ENCODE measurements around the gene STX8. TPM values are rescaled to one million over a fixed set of nuclear protein-coding genes. Genes with fewer than 3 reads are reported as not detected.

Gene STX8
- total RNA-seq, 1 donor from 2014 or later: 61.0 TPM

DNA sequence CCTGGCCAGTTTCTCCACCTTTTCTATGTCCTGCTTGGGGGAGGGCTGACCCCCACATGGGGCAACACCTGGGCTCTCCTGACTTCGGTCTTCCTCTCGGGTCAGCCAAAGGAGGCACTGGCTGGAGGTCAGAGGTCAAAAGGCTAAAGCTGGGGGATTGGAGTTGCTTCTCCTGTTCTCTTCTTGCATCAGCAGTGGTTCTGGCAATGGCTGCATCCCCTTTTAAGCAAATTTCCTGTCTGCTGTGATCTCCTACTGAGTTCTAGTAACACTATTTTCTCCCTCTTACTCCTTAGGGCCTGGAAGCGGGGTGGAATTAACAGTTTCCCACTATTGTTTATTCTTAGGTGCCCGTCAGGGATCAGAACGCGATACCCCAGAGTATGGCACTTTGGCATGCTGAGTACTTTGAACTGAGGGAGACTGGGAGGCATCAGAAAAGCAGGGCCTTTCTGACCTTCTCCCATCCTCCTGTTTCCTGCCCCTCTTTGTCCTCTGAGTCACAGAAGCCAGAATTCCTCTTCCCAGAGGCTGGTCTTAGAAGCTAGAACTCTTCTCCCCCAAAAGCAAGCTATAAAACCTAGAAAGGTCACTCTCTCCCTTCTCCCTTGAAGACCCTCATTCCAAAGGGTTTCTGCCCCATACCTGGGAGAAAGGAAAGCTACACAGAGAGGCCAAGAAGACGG is 268.2 kb downstream of the STX8 start:
- Mint-ChIP-seq H3K27me3 (ENCODE audit: unreplicated experiment) (no peaks in the 10 kb centered on the region), H3K27ac (ENCODE audit: unreplicated experiment) (no peak overlapping the region), H3K4me1 (ENCODE audit: low read depth, unreplicated experiment) (peaks cover 9% of the 10 kb centered on the region), H3K4me3 (ENCODE audit: unreplicated experiment) (no peak overlapping the region), H3K9me3 (ENCODE audit: unreplicated experiment) (peaks cover 2% of the 10 kb centered on the region), H3K36me3 (ENCODE audit: unreplicated experiment) (no peaks in the 10 kb centered on the region)
- DNase-seq: no peak
- TF ChIP-seq, protein P1, sequence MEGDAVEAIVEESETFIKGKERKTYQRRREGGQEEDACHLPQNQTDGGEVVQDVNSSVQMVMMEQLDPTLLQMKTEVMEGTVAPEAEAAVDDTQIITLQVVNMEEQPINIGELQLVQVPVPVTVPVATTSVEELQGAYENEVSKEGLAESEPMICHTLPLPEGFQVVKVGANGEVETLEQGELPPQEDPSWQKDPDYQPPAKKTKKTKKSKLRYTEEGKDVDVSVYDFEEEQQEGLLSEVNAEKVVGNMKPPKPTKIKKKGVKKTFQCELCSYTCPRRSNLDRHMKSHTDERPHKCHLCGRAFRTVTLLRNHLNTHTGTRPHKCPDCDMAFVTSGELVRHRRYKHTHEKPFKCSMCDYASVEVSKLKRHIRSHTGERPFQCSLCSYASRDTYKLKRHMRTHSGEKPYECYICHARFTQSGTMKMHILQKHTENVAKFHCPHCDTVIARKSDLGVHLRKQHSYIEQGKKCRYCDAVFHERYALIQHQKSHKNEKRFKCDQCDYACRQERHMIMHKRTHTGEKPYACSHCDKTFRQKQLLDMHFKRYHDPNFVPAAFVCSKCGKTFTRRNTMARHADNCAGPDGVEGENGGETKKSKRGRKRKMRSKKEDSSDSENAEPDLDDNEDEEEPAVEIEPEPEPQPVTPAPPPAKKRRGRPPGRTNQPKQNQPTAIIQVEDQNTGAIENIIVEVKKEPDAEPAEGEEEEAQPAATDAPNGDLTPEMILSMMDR (IDR thresholded peaks at IDR 0.05; ENCODE audit: partially characterized antibody, unreplicated experiment): no peak

DNA sequence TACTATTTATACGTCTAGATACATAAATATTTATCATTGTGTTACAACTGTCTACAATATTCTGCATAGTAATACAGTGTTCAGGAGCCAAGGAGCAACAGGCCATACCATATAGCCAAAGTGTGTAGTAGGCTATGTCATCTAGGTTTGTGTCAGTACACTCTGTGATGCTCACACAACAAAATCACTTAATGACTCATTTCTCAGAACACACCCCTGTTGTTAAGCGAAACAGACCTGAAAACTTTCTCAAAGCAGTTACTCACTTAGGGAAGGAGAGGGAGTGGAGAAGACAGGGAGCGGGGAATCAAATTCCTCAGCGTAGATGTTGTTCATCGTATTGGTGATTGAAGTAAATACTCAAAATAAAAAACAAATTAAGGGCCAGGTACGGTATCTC is 269.5 kb downstream of the STX8 start:
- DNase-seq: no peak
- H3K9me3 Mint-ChIP-seq (ENCODE audit: unreplicated experiment): peaks cover 2% of the 10 kb centered on the region
- TF ChIP-seq, protein P1 (IDR thresholded peaks at IDR 0.05; ENCODE audit: partially characterized antibody, unreplicated experiment): no peak
- no peaks in the 10 kb centered on the region for H3K36me3 Mint-ChIP-seq (ENCODE audit: unreplicated experiment)
- peaks cover 9% of the 10 kb centered on the region for H3K4me1 Mint-ChIP-seq (ENCODE audit: low read depth, unreplicated experiment)
- no peak overlapping the region for H3K27ac Mint-ChIP-seq (ENCODE audit: unreplicated experiment)
- no peak overlapping the region for H3K4me3 Mint-ChIP-seq (ENCODE audit: unreplicated experiment)
- H3K27me3 Mint-ChIP-seq (ENCODE audit: unreplicated experiment): no peaks in the 10 kb centered on the region

DNA sequence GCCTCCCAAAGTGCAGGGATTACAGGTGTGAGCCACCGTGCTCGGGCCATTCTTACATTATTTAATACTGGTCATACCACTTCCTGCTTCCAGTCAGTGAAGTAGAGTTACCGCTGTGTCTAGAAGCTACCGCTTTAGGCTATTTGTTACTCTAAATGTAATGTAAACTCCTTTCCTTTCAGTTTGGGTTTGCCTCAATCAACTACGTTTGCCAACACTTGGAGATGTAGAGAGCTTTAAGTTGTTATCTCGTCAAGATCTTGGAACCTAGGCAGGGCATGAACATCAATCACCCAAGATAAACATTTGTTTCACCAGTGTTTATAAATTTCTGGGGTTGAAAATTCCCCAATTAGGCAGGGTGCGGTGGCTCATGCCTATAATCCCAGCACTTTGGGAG is 275.9 kb downstream of the STX8 start:
- Mint-ChIP-seq H3K9me3 (ENCODE audit: unreplicated experiment) (peaks cover 2% of the 10 kb centered on the region), H3K36me3 (ENCODE audit: unreplicated experiment) (no peaks in the 10 kb centered on the region), H3K27ac (ENCODE audit: unreplicated experiment) (no peak overlapping the region), H3K4me3 (ENCODE audit: unreplicated experiment) (no peak overlapping the region), H3K27me3 (ENCODE audit: unreplicated experiment) (peaks cover 2% of the 10 kb centered on the region), H3K4me1 (ENCODE audit: low read depth, unreplicated experiment) (no peaks in the 10 kb centered on the region)
- no peak for DNase-seq
- TF ChIP-seq, protein P1 (IDR thresholded peaks at IDR 0.05; ENCODE audit: partially characterized antibody, unreplicated experiment): no peak

DNA sequence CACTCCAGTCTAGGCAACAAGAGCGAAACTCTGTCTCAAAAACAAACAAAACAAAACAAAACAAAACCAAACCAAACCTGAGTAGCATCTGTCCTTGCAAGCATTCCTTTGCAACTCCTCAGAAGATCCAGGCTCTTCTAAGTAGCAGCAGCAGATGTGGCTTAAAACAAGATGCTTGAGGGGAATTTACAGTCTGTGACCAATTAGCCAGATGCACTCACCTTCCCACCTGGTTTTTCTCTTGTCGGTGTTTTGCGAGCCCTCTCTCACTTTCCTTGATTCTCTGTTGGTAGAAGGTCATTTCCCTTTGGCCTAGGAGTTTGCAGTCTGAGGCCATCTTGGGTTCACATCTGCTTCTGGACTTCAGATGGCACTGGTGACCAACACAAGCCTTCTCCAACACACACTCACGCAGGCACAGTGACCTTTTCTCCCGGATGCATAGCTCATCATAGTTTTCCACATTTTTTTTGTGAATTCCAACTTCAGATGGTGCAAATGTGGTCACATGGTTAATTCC is 276.8 kb downstream of the STX8 start:
- Mint-ChIP-seq H3K4me1 (ENCODE audit: low read depth, unreplicated experiment) (no peaks in the 10 kb centered on the region), H3K36me3 (ENCODE audit: unreplicated experiment) (no peaks in the 10 kb centered on the region), H3K27ac (ENCODE audit: unreplicated experiment) (no peak overlapping the region), H3K9me3 (ENCODE audit: unreplicated experiment) (peaks cover 2% of the 10 kb centered on the region), H3K4me3 (ENCODE audit: unreplicated experiment) (no peak overlapping the region), H3K27me3 (ENCODE audit: unreplicated experiment) (peaks cover 2% of the 10 kb centered on the region)
- no peak for DNase-seq
- TF ChIP-seq, protein P1 (IDR thresholded peaks at IDR 0.05; ENCODE audit: partially characterized antibody, unreplicated experiment): no peak

DNA sequence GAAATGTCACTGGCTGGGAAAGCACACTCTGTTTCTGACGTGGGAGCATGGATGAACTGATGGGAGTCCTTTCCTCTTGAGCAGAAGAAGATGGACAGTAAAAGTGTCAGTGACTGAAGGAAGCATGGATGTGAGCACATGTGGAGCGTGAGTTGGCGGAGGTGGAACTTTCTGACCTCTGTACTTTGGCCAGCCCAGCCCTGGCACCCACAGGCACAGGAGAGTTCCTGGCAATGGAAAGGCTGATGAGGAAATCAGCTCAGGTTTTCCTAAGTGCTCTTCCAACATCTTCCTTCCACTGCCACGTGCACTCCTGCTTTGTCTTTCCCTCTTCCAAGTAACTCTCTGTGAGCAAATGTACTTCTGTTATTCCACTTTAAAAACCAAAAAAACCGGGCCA is 277.5 kb downstream of the STX8 start:
- Mint-ChIP-seq H3K9me3 (ENCODE audit: unreplicated experiment) (peaks cover 2% of the 10 kb centered on the region), H3K4me1 (ENCODE audit: low read depth, unreplicated experiment) (no peaks in the 10 kb centered on the region), H3K27ac (ENCODE audit: unreplicated experiment) (no peak overlapping the region), H3K36me3 (ENCODE audit: unreplicated experiment) (no peaks in the 10 kb centered on the region), H3K27me3 (ENCODE audit: unreplicated experiment) (peaks cover 2% of the 10 kb centered on the region), H3K4me3 (ENCODE audit: unreplicated experiment) (no peak overlapping the region)
- TF ChIP-seq, protein P1 (IDR thresholded peaks at IDR 0.05; ENCODE audit: partially characterized antibody, unreplicated experiment): no peak
- DNase-seq: no peak
